HG03565 (cell line): ENCODE data around the gene ICAM5.

Experiments
- ATAC-seq: cut with Tn5 transposase; IDR thresholded peaks from one replicate; pipeline ENCODE4 v1.9.1; 2021; ENCODE audit warnings: mild to moderate bottlenecking, moderate library complexity; ENCODE audit not compliant: unreplicated experiment

The ICAM5 gene

GRCh38 chr19:10290357-10290875, 664 bp downstream of the ICAM5 start:
- ATAC-seq: no peak

- no peak for ATAC-seq
Measured at GRCh38 chr19:10290876-10291553, 1.3 kb downstream of the ICAM5 start.

- no peak for ATAC-seq
Measured at GRCh38 chr19:10291554-10292205, 1.9 kb downstream of the ICAM5 start.

GRCh38 chr19:10292206-10292788, 2.5 kb downstream of the ICAM5 start:
- ATAC-seq: peak; percentile 31

- no peak for ATAC-seq
Measured at GRCh38 chr19:10292789-10293636, 3.3 kb downstream of the ICAM5 start.

GRCh38 chr19:10293637-10294367, 4.0 kb downstream of the ICAM5 start:
- ATAC-seq: no peak

GRCh38 chr19:10294368-10294697, 4.6 kb downstream of the ICAM5 start:
- no peak for ATAC-seq

- no peak for ATAC-seq
Measured at GRCh38 chr19:10295305-10295846, 5.6 kb downstream of the ICAM5 start.

- ATAC-seq: no peak
Measured at GRCh38 chr19:10295847-10296591, 6.3 kb downstream of the ICAM5 start.

- no peak for ATAC-seq
Measured at GRCh38 chr19:10299545-10300458, 10.1 kb downstream of the ICAM5 start.

- no peak for ATAC-seq
Measured at GRCh38 chr19:10305139-10305806, 15.5 kb downstream of the ICAM5 start.

GRCh38 chr19:10306327-10306726, 16.6 kb downstream of the ICAM5 start:
- ATAC-seq: no peak

GRCh38 chr19:10309423-10309822, 19.7 kb downstream of the ICAM5 start, which contains the start of gene ZGLP1:
ZGLP1 (minus strand) TSS chr19:10309815.
- ATAC-seq: no peak

GRCh38 chr19:10315335-10316214, 25.8 kb downstream of the ICAM5 start, which contains the start of gene FDX2:
FDX2 (minus strand) TSS chr19:10316015; CDS start chr19:10315996, 19 bp downstream.
- peak; percentile 66 for ATAC-seq

GRCh38 chr19:10316229-10317044, 26.7 kb downstream of the ICAM5 start:
- ATAC-seq: no peak
